T-helper 1 cell treated with Interleukin-12 subunit alpha and Interleukin-12 subunit beta and Interleukin-4 antibody, amounts not matched to agents 30 μg/mL and 1 μg/mL, for 36 hours (primary cell): ENCODE results near the gene DLG1.
"Not testable (repeated sequence)": the region's sequence is repeated elsewhere in the genome, so short reads cannot be mapped to it uniquely, and the experiment has no call there.

ENCODE experiments used
- H3K27ac Mint-ChIP-seq: one replicate; pipeline ENCODE4 v1.8.0; 2021; ENCODE audit warnings: mild to moderate bottlenecking, mixed read lengths
- H3K27me3 Mint-ChIP-seq: one replicate; pipeline ENCODE4 v1.8.0; 2021; ENCODE audit warnings: low read depth, mixed read lengths
- H3K36me3 Mint-ChIP-seq: one replicate; pipeline ENCODE4 v1.8.0; 2021; ENCODE audit warnings: low read depth, mixed read lengths
- H3K4me1 Mint-ChIP-seq: one replicate; pipeline ENCODE4 v1.8.0; 2021; ENCODE audit warnings: low read depth, mixed read lengths
- H3K4me3 Mint-ChIP-seq: one replicate; pipeline ENCODE4 v1.8.0; 2021; ENCODE audit warnings: mild to moderate bottlenecking, moderate library complexity, mixed read lengths
- H3K9me3 Mint-ChIP-seq: one replicate; pipeline ENCODE4 v1.8.0; 2021; ENCODE audit warnings: mixed read lengths

Gene DLG1

DNA sequence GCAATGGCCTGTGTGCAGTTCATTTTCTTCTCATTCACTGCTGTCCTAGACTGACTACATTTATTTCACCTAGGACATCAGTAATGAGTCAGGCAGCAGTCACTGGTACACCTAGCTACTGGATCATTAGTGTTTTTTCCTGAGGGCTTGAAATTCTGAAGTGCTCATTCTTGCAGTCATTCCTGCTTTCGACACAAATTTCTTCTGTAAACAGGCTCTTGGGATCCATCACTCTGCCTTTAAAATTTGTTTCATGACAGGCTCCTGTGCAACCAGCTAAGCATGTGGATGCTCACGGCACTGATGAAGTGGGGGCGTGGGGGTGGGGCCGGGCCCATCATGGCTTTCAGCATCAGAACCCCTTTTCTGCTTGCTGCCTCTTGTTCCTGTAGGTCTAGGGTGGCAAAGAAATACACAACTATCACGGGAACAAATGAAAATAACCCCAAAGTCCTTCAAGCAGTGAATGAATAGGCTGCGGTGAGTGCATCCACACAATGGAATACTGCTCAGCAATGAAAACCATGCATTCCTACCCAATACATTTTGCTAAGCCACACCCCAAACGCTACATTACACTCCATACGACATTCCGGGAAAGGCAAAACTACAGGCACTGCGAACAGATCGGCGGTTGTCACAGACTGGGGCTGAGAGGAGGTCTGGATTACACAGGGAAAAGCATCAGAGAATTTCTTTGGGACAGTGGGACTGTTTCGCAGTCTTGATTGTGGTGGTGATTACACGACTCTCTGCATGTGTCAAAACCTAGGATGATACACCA, 259.5 kb downstream of the DLG1 start:
- Mint-ChIP-seq H3K27me3 (peaks cover 18% of the 10 kb centered on the region), H3K9me3 (peaks cover 8% of the 10 kb centered on the region), H3K4me3 (no peak overlapping the region), H3K36me3 (no peaks in the 10 kb centered on the region), H3K27ac (no peak overlapping the region), H3K4me1 (no peaks in the 10 kb centered on the region)

GRCh38 chr3:197035577-197035976, 262.8 kb downstream of the DLG1 start:
- Mint-ChIP-seq H3K9me3 (peaks cover 8% of the 10 kb centered on the region), H3K27me3 (peaks cover 18% of the 10 kb centered on the region), H3K36me3 (no peaks in the 10 kb centered on the region), H3K27ac (no peak overlapping the region), H3K4me1 (no peaks in the 10 kb centered on the region), H3K4me3 (no peak overlapping the region)

DNA sequence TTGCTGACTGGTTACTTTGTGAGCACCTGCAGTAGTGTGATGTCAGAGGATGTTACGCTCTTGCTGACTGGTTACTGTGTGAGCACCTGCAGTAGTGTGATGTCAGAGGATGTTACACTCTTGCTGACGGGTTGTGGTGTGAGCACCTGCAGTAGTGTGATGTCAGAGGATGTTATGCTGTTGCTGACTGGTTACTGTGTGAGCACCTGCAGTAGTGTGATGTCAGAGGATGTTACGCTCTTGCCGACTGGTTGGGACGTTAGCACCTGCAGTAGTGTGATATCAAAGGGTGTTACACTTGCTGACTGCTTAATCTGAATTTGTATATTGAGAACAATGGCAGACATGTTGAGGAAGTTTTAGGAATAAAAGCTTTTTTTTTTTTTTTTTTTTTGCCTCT, 263.6 kb downstream of the DLG1 start:
- not testable (repeated sequence) for H3K9me3 Mint-ChIP-seq, H3K27ac Mint-ChIP-seq, H3K4me3 Mint-ChIP-seq

DNA sequence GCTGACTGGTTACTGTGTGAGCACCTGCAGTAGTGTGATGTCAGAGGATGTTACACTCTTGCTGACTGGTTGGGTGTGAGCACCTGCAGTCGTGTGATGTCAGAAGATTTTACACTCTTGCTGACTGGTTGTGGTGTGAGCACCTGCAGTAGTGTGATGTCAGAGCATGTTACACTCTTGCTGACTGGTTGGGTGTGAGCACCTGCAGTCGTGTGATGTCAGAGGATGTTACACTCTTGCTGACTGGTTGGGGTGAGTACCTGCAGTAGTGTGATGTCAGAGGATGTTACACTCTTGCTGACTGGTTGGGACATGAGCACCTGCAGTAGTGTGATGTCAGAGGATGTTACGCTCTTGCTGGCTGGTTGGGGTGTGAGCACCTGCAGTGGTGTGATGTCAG, 264.6 kb downstream of the DLG1 start:
- not testable (repeated sequence) for H3K36me3 Mint-ChIP-seq, H3K27ac Mint-ChIP-seq, H3K9me3 Mint-ChIP-seq, H3K4me1 Mint-ChIP-seq, H3K4me3 Mint-ChIP-seq
- H3K27me3 Mint-ChIP-seq = peaks cover 18% of the 10 kb centered on the region

More for the DNA sequence above, 263.6 kb downstream of the DLG1 start:
- not testable (repeated sequence) for H3K36me3 Mint-ChIP-seq, H3K4me1 Mint-ChIP-seq
- peaks cover 18% of the 10 kb centered on the region for H3K27me3 Mint-ChIP-seq

DNA sequence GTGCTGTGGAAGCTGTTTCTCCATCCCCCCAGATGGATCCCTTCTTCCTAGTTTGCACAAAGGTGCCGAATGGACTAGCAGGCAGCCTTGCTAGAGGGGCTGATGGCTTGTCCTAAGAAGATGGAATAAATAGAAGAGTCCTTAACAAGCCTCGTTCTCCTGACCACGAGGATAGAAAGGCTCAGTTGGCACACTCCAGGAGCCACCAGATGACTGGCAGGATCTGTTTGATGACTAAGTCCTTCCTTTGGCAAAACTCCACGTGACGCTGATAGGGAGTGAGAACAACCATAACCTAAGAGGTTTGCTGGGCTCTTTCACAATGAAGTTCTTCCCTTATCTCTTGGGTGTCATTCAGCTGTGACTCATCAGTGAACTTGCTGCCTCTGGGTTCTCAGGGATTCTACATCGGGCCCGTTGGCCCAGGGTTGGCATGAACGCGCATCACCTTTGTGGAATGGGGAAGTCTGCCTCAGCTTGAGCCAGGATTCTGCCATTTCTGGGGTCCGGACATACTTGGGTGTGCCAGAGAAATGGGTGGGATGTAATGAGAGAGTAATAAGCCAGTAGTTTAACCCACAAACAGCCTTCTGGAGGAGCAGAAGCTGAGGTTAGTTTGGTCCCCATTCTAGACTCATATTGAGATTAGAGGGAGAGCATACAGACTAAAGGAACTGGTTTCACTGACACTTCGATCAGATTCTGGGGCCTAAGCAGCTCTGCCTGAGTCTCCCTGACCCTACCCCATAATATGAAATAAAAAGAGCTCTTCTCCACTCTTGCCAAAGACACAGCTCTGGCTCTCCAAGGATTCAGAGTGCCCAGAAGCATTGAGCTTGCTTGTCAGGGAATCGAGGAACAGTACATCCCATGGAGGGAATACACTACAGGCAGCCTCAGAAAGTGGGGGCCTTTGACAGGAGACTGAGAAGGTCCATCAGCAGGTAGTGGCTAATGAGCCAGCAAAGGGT, 266.8 kb downstream of the DLG1 start:
- no peak overlapping the region for H3K27ac Mint-ChIP-seq
- H3K9me3 Mint-ChIP-seq = peaks cover 8% of the 10 kb centered on the region
- H3K36me3 Mint-ChIP-seq = no peaks in the 10 kb centered on the region
- H3K4me3 Mint-ChIP-seq = peak overlapping the region; percentile 30
- H3K27me3 Mint-ChIP-seq = peaks cover 15% of the 10 kb centered on the region
- H3K4me1 Mint-ChIP-seq = no peaks in the 10 kb centered on the region

GRCh38 chr3:197030379-197031314, 267.8 kb downstream of the DLG1 start:
- Mint-ChIP-seq H3K36me3 (no peaks in the 10 kb centered on the region), H3K4me3 (peak overlapping the region; percentile 30), H3K4me1 (no peaks in the 10 kb centered on the region), H3K27me3 (peaks cover 10% of the 10 kb centered on the region), H3K27ac (no peak overlapping the region), H3K9me3 (peaks cover 8% of the 10 kb centered on the region)

GRCh38 chr3:197029511-197030167, 268.8 kb downstream of the DLG1 start, which contains the start of gene MELTF:
Gene MELTF (minus strand): TSS chr3:197029817. CDS start chr3:197029702, 115 bp downstream.
- no peaks in the 10 kb centered on the region for H3K27me3 Mint-ChIP-seq
- H3K9me3 Mint-ChIP-seq = peaks cover 4% of the 10 kb centered on the region
- peak within 1 kb of the TSS; percentile 68 for H3K4me3 Mint-ChIP-seq
- H3K4me1 Mint-ChIP-seq = no peaks in the 10 kb centered on the region
- no peak within 1 kb of the TSS for H3K27ac Mint-ChIP-seq
- H3K36me3 Mint-ChIP-seq = no peaks in the 10 kb centered on the region

- Mint-ChIP-seq H3K27ac (no peak overlapping the region), H3K27me3 (no peaks in the 10 kb centered on the region), H3K4me1 (no peaks in the 10 kb centered on the region), H3K36me3 (no peaks in the 10 kb centered on the region), H3K9me3 (no peaks in the 10 kb centered on the region), H3K4me3 (peak overlapping the region; percentile 68)
Observed at GRCh38 chr3:197028728-197029510, 269.5 kb downstream of the DLG1 start.

- H3K36me3 Mint-ChIP-seq = no peaks in the 10 kb centered on the region
- no peak overlapping the region for H3K27ac Mint-ChIP-seq
- H3K27me3 Mint-ChIP-seq = peaks cover 4% of the 10 kb centered on the region
- peaks cover 3% of the 10 kb centered on the region for H3K4me1 Mint-ChIP-seq
- no peaks in the 10 kb centered on the region for H3K9me3 Mint-ChIP-seq
- peak overlapping the region; percentile 48 for H3K4me3 Mint-ChIP-seq
Observed at GRCh38 chr3:197027896-197028727, 270.3 kb downstream of the DLG1 start.

GRCh38 chr3:197027151-197027895, 271.1 kb downstream of the DLG1 start:
- Mint-ChIP-seq H3K4me1 (peaks cover 3% of the 10 kb centered on the region), H3K4me3 (no peak overlapping the region)

GRCh38 chr3:197026481-197026866, 271.9 kb downstream of the DLG1 start:
- H3K4me3 Mint-ChIP-seq = no peak overlapping the region
- peaks cover 3% of the 10 kb centered on the region for H3K4me1 Mint-ChIP-seq
- H3K27ac Mint-ChIP-seq = no peak overlapping the region
- H3K9me3 Mint-ChIP-seq = no peaks in the 10 kb centered on the region
- H3K36me3 Mint-ChIP-seq = no peaks in the 10 kb centered on the region
- H3K27me3 Mint-ChIP-seq = peaks cover 4% of the 10 kb centered on the region

More at GRCh38 chr3:197027151-197027895, 271.1 kb downstream of the DLG1 start:
- H3K27ac Mint-ChIP-seq = no peak overlapping the region
- peaks cover 4% of the 10 kb centered on the region for H3K27me3 Mint-ChIP-seq
- H3K9me3 Mint-ChIP-seq = no peaks in the 10 kb centered on the region
- no peaks in the 10 kb centered on the region for H3K36me3 Mint-ChIP-seq
